Activated CD4-positive, alpha-beta T cell treated with anti-CD3 and anti-CD28 coated beads, Interleukin-2, Interleukin-4, amounts not matched to agents 100 ng/mL and 50 ng/mL, durations not matched to agents 16 hours and 8 hours (primary cell): ENCODE measurements around the gene LIPC.

Experiments used
- DNase-seq: peaks from one replicate; pipeline ENCODE4 v3.0.0-alpha.2; 2020; ENCODE audit warnings: low spot score

Gene LIPC

GRCh38 chr15:58538225-58538727 lies 106.5 kb downstream of the LIPC start:
- no peak for DNase-seq

DNA sequence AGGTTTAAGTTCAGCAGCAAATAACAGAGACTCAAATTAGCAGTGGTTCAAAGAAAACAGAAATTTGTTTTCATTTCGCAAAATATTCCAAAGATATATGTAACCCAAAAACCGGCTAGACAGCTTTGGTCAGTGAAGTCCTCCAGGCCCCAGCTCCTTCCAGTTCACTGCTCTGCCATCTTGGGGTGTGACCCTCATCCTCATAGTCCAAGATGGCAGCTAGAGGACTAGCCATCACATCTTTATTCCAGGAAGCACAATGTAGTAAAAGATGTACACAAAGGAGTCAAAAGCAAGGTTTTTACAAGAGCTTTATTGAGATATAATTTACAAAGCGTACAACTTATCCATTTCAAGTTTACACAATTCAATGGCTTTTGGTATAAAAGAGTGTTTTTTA lies 107.1 kb downstream of the LIPC start:
- DNase-seq = no peak

DNA sequence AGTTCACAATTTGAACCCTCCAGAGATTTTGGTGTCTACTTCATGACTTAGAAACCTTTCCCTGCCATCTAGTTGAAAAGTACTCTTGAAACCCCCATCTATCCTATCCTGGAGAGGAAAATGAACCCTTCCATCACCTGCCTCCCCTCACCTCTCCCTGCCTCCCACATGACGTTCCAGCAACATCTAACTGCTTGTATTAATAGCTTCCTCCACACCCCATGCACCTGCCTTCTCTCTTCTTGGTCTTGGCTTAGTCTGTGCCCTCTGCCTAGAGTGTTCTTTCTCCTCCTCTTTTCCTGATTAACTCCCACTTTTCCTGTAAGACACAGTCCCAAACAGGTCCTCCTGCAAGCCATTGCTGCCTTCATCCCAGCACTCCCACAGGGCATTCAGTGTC lies 107.8 kb downstream of the LIPC start:
- DNase-seq = no peak

- DNase-seq = no peak
Measured at GRCh38 chr15:58541410-58542087, 109.8 kb downstream of the LIPC start.

- DNase-seq = no peak
Measured at GRCh38 chr15:58543664-58544335, 112.0 kb downstream of the LIPC start.

DNA sequence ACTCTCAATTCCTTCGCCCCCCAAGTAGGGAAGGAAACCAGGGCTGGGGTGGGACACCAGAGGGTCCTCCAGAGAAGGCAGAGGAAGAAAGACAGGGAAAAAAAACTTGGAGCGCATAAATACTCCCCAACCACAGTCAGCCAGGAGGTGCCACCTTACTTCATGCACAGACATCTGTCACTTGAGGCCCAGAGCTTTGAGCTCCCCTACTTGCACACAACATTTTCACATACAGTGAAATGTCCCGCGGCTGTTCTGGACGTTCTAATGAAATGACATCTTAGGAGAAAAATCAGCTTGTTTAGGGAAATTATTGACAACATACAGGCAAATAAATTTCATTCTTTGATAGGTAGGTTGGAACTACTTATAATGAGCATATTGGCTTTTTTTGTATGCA lies 113.0 kb downstream of the LIPC start:
- DNase-seq = no peak

DNA sequence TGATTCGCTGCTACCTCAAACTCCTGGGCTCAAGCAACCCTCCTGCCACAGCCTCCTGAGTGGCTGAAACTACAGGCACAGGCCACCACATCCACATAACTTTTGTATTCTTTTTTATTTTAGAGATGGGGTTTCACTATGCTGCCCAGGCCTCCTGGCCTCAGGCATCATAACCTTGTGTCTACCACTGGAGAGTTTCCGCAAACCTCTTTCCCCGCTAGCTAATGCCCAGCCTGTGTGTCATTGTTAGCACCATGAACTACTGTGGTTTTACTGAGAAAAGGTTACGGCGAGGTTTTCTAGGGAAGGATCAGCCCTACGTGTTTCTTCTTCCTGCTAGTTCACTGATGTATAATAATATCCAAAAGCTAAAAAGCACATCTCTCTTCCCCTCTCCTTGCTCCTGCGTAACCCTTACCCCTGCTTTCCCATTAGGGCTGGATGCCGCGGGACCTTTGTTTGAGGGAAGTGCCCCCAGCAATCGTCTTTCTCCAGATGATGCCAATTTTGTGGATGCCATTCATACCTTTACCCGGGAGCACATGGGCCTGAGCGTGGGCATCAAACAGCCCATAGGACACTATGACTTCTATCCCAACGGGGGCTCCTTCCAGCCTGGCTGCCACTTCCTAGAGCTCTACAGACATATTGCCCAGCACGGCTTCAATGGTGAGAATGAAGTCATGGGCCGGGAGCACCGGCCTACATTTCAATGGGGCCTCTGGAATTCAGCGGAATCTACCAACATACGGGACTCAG lies 113.7 kb downstream of the LIPC start:
- peak; percentile 70 for DNase-seq

GRCh38 chr15:58546066-58546591 lies 114.3 kb downstream of the LIPC start:
- no peak for DNase-seq

DNA sequence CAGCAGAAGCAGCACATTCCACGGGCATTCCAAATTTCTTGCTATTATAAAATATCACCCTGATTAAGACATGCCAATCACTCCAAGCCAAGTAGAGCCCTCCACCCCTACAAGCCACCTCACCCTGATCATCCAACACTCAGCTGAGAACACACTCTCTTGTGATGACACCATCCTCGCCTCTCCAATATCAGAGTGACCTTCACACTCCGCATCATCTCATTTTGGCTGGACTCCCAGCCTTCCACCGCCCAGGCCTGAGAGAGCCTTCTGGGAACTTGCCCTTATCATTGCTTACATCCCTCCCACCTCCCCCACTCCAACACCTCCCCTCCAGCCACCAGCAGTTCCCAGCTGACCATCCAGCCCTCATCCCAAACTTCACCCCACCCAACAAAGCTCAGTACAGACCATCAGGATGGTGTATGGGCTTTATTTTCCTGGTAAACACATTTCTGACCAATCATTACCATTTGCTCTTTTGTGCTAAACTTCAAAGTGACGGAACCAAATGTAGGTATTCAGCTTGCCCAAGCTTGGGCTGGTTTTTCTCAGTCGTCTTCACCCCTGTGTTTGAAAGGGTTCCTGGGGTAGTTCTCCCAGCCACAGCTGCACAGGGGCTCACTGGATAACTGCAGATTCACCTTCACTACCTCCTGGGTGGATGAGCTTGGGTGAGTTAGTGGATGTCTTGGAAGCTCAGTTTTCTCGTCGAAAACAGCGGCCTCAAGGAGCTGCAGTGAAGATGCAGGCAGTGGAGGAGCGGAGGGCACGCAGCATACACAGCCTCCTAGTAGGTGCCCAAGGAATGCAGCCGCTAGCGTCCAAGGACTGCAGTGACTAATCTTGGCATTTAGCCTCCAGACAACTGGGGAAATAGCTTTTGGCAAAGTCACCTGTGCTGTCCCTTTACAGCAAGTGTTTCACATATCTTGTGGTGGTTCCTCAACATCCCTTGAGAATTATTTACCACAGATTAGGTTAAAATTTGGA lies 115.1 kb downstream of the LIPC start:
- DNase-seq = no peak

DNA sequence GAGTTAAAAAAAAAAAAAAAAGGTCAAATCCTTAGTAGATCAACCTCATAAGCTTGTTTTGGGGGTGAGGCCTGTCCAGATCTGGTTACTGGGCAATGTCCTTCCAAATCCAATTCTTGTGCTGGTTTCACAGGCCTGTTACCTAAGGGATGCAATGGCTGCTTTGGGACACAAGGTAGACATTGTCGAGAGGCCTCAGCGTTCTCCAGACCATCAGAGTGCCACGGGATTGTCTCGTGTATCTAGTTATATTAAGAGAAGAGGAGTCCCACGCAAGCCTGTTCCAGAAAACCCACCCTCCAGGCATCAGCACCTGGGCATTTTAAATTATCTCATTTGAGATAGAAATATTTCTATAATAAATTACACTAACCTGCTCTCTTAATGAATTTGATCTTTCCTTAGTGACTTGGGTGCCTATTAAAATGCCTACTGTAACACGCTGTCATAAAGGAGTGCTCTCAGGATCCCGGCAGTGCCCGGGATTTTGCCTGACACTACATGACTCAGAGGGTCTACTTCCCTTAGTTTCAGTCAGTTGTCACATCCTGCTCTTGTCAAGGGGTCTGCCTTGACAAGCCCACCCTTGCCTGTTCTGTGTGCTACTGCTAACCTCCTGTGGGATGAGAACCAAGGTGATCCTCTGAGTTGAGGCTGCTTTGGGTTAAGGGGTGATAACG lies 116.0 kb downstream of the LIPC start:
- no peak for DNase-seq

DNA sequence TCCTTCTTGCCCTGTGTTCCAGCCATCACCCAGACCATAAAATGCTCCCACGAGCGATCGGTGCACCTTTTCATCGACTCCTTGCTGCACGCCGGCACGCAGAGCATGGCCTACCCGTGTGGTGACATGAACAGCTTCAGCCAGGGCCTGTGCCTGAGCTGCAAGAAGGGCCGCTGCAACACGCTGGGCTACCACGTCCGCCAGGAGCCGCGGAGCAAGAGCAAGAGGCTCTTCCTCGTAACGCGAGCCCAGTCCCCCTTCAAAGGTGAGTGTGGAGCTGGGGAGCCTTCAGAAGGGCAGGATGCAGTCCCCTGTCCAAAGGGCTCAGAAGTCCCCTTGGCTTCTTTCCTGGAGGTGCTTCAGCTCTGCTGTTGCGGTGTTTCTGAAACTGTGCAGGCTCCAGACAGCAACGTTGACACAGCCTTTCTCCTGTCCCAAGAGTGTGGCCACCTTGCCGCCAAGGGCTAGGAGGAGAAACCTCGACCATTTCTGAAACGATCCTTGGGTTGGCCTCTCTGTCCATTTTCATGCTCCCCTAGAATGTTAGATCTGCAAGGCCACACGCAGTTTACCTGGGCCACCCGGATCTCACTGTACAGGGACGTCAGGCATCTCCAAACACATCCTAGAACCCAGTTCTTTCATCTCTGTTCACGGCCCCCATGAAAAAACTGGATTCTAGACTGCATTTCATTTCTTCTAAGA lies 116.7 kb downstream of the LIPC start:
- no peak for DNase-seq

GRCh38 chr15:58549013-58549784 lies 117.4 kb downstream of the LIPC start:
- DNase-seq = no peak

DNA sequence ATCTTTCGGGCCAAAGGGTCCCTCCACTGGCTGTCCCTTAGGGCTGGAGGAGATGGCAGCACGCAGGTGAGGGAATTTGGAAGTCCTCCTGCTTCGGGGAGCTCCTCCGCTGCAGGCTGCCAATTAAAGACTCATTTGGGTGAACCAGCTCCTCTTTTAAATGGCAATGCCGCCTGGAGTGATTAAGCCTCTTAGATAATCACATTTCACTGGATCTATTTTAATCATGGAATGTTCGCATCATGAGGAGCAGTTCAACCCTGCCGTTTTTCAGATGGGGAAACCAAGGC lies 117.9 kb downstream of the LIPC start:
- no peak for DNase-seq

DNA sequence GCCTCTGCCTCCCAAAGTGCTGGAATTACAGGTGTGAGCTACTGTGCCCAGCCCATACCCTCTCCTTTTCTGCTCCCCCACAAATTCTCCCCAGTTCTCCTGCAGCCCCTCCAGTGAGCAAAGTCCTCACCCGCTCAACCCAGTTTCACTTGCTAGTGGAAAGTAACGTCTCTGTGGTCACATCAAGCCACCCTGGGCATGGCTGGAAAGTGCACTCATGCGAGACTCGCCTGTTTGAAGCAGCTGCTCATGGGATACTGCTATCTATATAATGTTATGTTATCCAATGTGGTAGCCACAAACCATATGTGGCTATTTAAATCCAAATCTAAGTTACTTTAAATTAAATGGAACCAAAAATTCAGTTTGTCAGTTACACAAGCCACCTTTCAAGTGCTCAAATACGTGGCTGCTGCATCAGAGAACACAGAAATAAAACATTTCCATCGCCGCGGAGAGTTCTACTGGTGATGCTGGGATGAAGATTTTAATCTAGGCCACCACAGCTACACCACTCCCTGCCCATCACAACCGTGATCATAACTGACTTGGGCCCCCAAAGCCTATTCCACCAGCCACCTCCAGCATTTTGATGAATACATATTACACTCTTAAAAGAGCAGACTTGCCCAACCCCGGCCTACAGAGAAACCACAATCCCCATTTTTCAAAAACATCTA lies 119.4 kb downstream of the LIPC start:
- no peak for DNase-seq

GRCh38 chr15:58551764-58552504 lies 120.1 kb downstream of the LIPC start:
- DNase-seq = no peak

GRCh38 chr15:58552505-58553364 lies 120.9 kb downstream of the LIPC start:
- DNase-seq = no peak

DNA sequence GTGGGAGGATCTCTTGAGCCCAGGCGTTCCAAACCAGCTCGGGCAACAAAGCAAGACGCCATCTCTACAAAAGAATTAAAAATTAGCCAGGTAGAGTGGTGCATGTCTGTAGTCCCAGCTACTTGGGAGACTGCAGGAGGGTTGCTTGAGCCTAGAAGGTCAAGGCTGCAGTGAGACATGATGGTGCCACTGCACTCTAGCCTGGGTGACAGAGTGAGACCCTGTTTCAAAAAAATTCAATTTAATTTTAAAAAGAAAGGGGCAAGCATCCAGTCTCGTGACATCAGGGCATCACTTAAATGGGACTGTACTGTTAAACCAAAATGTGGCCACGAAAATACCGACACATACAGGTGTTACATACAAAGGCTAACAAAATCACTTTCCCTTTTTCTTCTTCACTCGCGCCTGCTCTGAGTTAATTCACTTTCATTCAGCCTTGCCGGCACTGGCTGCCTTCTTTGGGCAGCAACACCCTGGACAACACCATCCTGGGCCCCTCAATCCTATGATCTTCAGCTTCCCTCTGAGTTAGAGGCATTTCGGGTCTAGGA lies 121.7 kb downstream of the LIPC start:
- no peak for DNase-seq
